ENCODE measurements around the gene MYBPC1. TPM values are rescaled to one million over a fixed set of nuclear protein-coding genes. Genes with fewer than 3 reads are reported as not detected.

The MYBPC1 gene
- total and polyA plus RNA-seq, 9 of the 15 experiments (the other 6 are each of a cell fraction or from before 2014, with no cell fraction given), result not detected

DNA sequence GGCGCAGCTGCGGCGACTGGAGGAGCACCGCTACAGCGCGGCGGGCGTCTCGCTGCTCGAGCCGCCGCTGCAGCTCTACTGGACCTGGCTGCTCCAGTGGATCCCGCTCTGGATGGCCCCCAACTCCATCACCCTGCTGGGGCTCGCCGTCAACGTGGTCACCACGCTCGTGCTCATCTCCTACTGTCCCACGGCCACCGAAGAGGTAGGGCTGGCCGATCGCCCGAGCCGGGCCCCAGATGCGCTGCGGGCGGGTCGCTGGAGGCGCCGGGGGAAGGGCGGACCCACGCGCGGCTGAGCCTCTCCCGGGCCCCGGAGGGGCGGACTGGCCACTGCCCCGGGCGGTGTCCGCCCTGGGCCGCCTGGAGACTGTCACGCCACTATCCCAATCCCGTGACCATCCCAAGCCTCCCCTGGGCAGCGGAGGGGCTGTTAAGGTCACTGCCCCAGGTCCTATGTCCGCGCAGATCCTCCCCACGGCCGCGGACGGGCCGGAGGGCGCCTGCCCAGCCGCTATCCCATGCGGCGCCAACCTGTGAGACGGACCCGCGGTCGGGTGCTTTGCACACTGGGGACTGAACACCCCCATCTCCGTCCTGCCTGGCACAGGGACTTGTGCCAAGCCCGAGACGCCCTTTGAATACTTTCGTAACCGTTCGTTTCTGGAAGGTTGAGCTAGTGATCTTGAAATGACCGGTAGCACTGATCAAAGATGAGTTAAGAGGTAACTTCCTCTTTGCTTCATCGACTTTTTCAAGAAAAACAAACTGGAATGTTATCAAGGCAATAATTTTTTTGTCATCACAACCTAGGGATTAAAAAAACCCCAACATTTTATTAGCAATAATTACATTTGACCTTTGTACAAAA, 103.4 kb downstream of the MYBPC1 start (continued):
- no peak for TF ChIP-seq HEY1 (CRISPR knock-in tag; IDR thresholded peaks at IDR 0.05; ENCODE audit: borderline replicate concordance)
- TF ChIP-seq FOXK1 (CRISPR knock-in tag; IDR thresholded peaks at IDR 0.05; ENCODE audit: borderline replicate concordance), result no peak
- no peak for TF ChIP-seq ZNF124 (CRISPR knock-in tag; IDR thresholded peaks at IDR 0.05)
- no peak for TF ChIP-seq USF1 (CRISPR knock-in tag; IDR thresholded peaks at IDR 0.05)
- TF ChIP-seq ZNF431 (CRISPR knock-in tag; IDR thresholded peaks at IDR 0.05), result no peak
- TF ChIP-seq HCFC1 (IDR thresholded peaks at IDR 0.05; ENCODE audit: low read depth, low read length), result no peak
- TF ChIP-seq HMGN3 (IDR thresholded peaks at IDR 0.05; ENCODE audit: borderline replicate concordance, extremely low read depth, insufficient read length, low read depth, low read length), result peak; percentile 53
- TF ChIP-seq, protein P1, sequence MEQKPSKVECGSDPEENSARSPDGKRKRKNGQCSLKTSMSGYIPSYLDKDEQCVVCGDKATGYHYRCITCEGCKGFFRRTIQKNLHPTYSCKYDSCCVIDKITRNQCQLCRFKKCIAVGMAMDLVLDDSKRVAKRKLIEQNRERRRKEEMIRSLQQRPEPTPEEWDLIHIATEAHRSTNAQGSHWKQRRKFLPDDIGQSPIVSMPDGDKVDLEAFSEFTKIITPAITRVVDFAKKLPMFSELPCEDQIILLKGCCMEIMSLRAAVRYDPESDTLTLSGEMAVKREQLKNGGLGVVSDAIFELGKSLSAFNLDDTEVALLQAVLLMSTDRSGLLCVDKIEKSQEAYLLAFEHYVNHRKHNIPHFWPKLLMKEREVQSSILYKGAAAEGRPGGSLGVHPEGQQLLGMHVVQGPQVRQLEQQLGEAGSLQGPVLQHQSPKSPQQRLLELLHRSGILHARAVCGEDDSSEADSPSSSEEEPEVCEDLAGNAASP (IDR thresholded peaks at IDR 0.05), result no peak
- TF ChIP-seq BCL6 (CRISPR knock-in tag; IDR thresholded peaks at IDR 0.05), result no peak
- TF ChIP-seq, protein P2, sequence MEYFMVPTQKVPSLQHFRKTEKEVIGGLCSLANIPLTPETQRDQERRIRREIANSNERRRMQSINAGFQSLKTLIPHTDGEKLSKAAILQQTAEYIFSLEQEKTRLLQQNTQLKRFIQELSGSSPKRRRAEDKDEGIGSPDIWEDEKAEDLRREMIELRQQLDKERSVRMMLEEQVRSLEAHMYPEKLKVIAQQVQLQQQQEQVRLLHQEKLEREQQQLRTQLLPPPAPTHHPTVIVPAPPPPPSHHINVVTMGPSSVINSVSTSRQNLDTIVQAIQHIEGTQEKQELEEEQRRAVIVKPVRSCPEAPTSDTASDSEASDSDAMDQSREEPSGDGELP (CRISPR knock-in tag; IDR thresholded peaks at IDR 0.05; ENCODE audit: borderline replicate concordance), result peak; percentile 44; the same call in 1 of the 2 replicates
- no peak for TF ChIP-seq EGR1 (conservative IDR thresholded peaks at IDR 0.05)
- 0 out of 2 replicates have a peak, but pooled peaks have one; percentile 34 for TF ChIP-seq ZNF707 (CRISPR knock-in tag; conservative IDR thresholded peaks at IDR 0.05)
- TF ChIP-seq ZNF384 (IDR thresholded peaks at IDR 0.05; ENCODE audit: low read depth, low read length), result no peak
- no peak for TF ChIP-seq ZEB2 (IDR thresholded peaks at IDR 0.05)
- no peak for TF ChIP-seq ZNF217 (CRISPR knock-in tag; IDR thresholded peaks at IDR 0.05)
- no peak for TF ChIP-seq NONO (IDR thresholded peaks at IDR 0.05; ENCODE audit: low read depth in 2 of 2, low read length in 1 of 2)
- TF ChIP-seq GATAD2A (IDR thresholded peaks at IDR 0.05), result no peak
- TF ChIP-seq SREBF2 (CRISPR knock-in tag; IDR thresholded peaks at IDR 0.05), result no peak
- TF ChIP-seq, protein P3, sequence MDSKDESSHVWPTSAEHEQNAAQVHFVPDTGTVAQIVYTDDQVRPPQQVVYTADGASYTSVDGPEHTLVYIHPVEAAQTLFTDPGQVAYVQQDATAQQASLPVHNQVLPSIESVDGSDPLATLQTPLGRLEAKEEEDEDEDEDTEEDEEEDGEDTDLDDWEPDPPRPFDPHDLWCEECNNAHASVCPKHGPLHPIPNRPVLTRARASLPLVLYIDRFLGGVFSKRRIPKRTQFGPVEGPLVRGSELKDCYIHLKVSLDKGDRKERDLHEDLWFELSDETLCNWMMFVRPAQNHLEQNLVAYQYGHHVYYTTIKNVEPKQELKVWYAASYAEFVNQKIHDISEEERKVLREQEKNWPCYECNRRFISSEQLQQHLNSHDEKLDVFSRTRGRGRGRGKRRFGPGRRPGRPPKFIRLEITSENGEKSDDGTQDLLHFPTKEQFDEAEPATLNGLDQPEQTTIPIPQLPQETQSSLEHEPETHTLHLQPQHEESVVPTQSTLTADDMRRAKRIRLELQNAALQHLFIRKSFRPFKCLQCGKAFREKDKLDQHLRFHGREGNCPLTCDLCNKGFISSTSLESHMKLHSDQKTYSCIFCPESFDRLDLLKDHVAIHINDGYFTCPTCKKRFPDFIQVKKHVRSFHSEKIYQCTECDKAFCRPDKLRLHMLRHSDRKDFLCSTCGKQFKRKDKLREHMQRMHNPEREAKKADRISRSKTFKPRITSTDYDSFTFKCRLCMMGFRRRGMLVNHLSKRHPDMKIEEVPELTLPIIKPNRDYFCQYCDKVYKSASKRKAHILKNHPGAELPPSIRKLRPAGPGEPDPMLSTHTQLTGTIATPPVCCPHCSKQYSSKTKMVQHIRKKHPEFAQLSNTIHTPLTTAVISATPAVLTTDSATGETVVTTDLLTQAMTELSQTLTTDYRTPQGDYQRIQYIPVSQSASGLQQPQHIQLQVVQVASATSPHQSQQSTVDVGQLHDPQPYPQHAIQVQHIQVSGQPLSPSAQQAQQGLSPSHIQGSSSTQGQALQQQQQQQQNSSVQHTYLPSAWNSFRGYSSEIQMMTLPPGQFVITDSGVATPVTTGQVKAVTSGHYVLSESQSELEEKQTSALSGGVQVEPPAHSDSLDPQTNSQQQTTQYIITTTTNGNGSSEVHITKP (IDR thresholded peaks at IDR 0.05; ENCODE audit: partially characterized antibody), result no peak
- peak; percentile 29 to 35; a peak in 3 of 4 replicates for TF ChIP-seq MAZ (CRISPR knock-in tag; conservative IDR thresholded peaks at IDR 0.05 in 1 of 2, IDR thresholded peaks at IDR 0.05 in 1 of 2)
- no peak for TF ChIP-seq HNRNPL (IDR thresholded peaks at IDR 0.05; ENCODE audit: low read depth, low read length)
- TF ChIP-seq FOXJ2 (tag; IDR thresholded peaks at IDR 0.05), result no peak

Data from K562 (cell line).